G401.6 (cell line): ENCODE data around the gene MZT2A.
"Not testable (repeated sequence)": the region's sequence is repeated elsewhere in the genome, so short reads cannot be mapped to it uniquely, and the experiment has no call there.

Experiments used
- FAIRE-seq: peaks from 2 replicates; lab custom pipeline; 2012; peaks lifted over from hg19 to GRCh38; lab: Jason Lieb, UNC

The MZT2A gene

DNA sequence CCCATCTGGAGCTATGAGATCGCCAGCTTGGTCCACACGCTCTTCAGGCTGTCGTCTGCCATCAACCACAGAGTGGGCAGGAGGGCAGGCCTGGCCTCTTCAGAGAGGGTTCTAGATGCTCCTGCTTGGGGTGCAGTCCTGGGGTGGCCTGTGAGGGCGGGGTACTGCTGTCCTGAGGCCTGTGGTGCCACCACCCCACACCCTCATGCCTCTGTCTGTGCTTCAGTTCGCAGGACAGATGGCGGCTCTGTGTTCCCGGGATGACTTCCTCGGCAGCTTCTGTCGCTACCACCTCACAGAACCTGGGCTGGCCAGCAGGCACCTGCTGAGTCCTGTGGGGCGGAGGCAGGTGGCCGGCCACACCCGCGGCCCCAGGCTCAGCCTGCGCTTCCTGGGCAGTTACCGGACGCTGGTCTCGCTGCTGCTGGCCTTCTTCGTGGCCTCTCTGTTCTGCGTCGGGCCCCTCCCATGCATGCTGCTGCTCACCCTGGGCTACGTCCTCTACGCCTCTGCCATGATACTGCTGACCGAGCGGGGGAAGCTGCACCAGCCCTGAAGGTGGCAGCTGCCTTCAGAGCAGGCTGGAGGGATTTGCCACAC is 27.8 kb upstream of the MZT2A start:
- not testable (repeated sequence) for FAIRE-seq

DNA sequence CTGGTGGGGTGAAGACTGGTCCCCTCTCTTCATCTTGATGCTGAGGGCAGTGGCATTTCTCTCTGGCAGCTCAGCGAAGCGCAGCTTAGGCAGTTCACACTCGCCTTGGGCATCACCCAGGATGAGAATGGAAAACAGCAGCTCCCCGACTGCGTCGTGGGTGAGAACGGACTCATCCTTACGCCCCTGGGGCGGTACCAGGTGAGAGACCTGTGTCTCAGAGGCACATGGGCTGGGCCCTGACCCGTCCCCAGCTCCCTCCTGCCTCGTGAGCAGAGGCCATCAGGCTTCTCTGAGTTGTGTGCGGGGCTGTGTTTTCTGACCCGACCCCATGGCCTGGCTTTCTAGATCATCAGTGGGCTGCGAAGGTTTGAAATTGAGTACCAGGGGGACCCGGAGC is 27.3 kb upstream of the MZT2A start:
- FAIRE-seq, result no peak

DNA sequence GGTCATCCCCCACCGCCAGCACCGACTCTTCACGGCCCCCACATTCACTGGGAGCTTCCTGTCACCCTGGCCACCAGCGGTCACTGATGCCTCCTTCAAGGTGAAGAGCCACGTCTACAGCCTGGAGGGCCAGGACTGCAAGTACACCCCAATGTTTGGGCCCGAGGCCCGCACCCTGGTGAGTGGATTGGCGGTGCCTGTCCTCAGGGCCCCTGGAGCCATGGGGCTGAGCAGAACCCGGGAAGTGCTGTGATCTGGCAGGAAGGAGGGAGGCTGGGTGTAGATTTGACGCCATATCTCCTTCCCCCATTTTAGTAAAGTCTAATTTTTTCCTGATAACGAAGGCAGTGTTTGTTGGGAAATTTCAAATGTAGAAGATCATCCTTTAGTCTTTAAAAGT is 26.3 kb upstream of the MZT2A start:
- FAIRE-seq, result not testable (repeated sequence)

DNA sequence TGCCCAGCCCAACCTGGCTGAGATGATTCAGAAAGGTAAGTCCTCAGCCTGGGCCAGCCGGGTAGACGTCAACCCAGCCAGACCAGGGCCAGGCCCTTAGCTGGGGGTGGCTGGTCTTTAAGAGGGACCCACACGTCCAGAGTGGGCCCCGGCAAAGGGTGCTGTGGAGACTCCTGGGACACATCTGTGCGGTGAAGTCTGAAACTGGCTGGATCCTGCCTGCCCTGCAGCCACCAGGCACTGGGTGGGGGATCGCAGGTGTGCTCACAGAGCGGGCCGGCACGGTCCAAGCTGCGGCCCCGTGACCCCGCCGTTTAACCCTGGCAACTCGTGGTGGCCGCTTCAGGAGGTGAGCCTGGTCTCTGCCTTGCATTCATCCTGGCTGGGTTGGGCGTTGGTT is 25.7 kb upstream of the MZT2A start:
- not testable (repeated sequence) for FAIRE-seq

DNA sequence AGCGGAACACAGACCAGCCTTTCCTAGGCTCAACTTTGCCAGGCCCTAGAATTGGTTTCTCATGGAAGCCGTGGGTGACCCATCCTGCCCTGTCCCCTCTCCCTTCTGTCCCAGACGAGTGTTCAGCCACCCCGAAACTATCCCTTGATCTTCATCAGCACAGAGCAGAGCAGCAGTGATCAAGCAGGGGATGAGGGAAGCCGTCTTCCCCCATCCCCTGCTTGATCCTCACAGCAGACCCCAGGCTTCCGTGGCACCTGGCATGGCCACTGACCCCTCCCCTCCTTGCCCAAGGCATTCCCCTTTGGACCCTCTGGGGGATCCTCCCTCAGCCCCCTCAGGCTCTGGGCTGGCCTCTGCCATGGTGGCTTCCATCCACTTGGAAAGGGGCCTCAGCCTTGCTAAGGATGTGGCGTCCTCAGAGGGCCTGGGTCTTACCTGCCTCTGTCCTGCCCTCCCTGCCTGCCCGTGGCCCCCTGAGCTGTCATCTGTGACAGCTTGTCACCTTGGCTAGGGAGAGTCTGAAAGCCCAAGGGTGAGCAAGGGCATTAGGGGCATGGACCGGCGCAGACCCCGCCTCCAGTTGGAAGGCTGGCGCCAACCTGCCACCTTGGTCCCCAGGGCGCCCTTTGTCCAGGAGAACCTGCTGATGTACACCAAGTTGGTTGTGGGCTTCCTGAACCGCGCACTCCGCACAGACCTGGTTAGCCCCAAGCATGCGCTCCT is 25.1 kb upstream of the MZT2A start:
- no peak for FAIRE-seq

DNA sequence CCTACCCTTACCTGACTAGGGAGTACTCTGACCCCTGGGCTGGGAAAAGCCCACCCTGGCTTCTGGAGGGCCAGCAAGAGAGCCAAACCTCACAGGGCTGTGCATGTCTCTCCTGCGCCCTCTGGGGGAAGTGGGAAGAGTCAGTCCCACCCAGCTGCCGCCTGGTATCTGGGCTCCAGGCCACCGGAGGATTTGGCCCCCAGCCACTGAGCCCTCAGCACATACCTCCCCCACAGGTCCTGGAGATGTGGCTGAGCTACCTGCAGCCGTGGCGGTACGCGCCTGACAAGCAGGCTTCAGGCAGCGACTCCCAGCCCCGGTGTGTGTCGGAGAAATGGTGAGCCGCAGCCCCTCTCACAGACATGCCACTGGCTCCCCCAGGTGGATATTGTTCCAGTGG is 24.4 kb upstream of the MZT2A start:
- not testable (repeated sequence) for FAIRE-seq

DNA sequence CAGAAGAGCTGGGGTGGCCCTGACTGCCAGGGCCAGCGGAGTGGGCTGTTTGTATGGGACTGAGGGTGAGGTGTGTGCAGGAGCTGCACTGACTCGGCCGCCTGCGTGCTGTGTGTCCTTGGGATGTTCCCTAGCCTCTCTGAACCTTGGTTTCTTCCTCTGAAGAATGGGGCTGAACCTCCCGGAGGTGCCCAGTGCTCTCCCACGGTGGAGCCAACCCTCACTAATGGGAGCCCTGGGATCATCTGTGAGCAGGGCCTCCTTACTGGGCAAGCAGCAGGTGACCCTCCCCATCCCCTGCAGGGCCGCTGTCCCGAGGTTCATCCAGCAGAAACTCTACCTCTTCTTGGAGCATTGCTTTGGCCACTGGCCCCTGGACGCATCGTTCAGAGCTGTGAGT is 23.8 kb upstream of the MZT2A start:
- no peak for FAIRE-seq

DNA sequence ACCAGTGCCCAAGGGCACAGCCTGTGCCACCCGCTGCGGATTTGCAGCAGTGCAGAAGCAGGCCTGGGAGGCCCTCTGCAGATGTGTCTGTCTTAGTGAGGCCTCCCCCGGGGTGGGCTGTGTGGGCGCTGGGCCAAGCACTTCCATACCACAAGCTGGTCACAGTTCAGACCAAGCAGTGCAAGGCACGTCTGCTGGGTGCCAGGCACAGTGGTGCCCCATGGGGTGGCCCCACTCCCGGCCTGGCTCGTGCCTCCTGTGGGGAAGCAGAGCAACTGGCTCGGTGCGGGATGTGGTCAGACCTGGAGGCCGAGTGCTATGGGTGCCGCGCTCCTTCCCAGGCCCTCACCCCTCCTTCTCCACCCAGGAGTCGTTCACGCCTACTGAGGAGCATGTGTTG is 23.0 kb upstream of the MZT2A start:
- FAIRE-seq, result not testable (repeated sequence)

DNA sequence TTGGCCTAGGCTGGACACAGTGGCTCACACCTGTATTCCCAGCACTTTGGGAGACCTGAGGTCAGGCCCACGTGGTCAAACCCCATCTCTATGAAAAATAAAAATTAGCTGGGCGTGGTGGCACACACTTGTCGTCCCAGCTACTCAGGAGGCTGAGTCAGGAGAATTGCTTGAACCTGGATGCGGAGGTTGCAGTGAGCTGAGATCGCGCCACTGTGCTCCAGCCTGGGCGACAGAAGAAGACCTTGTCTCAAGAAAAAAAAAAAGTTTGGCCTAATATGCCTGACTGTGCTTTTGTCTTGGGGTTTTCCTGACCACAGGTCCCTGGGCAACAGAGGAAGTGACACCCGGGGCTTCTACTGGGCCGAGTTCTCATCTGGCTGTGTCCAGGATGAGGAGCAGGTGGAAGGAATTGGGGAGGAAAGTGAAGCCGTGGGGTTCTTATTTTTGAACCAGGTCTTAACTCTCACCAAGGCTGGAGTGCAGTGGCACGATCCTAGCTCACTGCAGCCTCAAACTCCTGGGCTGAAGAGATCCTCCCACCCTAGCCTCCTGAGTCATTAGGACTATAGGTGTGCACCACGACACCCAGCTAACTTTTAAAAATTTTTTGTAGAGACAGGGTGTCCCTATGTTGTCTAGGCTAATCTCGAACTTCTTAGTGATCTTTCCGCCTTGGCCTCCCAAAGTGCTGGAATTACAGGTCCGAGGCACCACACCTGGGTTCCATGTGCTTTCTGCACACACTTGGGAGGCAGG is 22.4 kb upstream of the MZT2A start:
- not testable (repeated sequence) for FAIRE-seq

DNA sequence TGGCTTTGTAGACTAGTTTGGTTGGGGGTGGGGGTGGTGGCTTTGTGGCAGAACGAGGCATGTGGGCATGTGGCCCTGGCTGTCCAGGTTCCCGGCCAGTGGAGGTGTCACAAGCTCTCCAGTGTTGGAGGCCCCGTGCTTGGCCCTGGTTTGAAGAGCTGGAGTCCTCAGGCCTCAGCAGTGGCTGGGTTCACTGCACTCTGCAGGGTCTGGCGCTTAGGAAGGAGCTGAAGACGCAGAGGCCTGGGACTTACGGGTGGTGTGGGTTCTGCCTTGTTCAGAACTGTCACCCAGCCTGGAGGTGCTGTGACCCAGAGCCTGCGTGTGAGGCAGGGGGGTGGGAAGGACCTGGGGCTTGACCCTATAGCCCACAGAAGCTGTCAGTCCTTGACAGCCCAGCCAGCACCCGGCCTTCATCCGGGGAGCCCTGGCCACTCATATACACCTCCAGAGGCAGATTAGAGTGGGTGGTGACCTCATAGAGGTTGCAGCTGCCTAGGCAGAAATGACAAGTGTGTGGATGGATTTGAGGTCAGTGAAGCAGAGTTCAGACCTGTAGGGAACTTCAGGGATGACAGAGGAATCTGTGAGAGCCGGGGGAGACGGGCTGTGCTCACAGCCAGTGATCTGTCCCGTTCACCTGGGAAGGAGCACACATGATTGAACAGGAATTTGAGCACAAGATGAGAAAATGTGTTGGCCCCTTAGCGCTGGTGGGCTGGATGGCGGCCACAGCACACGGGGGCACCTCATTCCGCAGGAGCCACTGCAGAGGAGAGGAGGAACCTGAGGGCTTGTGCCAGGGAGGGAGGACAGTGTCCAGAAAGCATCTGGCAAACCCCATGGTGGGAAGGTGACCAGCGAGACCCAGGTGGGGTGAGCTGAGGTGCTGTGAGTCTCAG is 20.0 kb upstream of the MZT2A start:
- FAIRE-seq, result not testable (repeated sequence)

DNA sequence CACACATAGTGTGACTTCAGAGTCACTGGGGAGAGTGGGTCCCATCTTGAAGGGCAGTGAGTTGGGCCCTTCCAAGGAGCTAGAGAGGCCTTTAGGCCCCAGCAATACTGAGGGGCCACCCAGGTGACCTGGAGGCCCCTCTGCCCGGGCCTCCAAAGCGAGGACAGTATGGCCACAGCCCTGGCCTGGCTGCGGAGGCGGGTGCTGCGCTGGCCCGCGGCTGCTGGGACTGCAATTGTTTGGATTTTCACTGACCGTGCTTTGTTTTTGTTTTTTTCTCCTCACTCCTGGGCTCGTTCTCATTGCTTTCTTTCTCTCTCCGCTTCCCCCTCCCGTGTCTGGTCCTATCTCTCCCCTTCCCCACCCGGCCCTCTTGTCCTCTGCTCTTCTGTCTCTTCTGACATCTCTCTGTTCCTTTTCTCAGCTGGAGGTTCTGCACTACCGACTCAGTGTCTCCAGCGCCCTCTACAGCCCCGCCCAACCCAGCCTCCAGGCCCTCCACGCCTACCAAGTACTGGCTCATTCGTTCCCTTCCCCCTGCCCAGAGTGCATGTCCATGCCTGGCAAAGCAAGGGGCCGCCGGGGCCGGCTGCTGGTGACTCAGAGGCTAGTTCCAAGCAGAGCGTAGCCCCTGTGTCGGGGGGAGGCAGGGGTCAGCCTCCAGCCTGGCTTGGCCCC is 19.2 kb upstream of the MZT2A start:
- FAIRE-seq, result not testable (repeated sequence)

DNA sequence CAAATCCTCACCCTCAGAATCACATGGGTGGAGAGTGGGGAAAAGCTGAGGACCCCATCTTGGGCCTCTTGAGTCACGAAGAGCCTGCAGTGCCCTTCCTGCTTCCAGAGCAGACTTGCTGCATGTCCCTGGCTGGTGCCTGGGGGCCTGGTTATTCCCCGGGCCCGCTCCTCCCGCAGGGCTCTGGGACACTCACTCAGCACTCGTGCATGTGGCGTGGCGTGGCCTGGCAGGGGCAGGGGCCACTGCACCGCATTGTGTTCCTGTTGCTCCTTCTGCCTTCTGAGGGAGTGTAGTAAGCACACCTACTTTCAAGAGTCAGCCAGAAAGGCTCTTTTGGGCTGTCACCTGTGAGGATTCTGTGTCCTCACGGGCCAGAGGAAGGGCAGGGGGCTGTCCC is 17.4 kb upstream of the MZT2A start:
- no peak for FAIRE-seq

DNA sequence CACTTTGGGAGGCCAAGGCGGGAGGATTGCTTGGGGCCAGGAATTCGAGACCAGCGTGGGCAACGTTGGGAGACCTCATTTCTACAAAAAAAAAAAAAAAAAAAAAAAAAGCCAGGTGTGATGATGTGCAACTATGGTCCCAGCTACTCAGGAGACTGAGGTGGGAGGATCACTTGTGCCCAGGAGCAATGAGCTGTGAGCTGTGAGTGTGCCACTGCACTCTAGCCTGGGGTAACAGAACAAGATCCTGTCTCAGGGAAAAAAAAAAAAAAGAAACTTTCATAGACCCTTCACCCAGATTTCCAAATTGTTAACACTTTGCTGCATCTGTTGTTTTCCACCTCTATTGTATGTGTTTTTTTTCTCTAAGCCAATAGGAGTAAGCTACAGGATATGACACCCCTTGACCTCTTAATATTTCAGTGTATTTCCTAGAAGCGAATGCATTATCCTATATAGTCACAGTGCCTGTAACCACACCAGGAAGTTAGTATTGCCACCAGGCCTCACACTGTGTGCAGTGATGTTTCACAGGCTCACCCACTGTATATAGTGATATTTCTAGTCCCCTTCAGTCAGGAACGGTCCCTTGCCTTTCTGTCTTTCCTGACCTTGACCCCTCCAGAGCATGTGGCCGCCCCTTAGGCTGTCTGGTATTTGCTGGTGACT is 12.0 kb upstream of the MZT2A start:
- not testable (repeated sequence) for FAIRE-seq

DNA sequence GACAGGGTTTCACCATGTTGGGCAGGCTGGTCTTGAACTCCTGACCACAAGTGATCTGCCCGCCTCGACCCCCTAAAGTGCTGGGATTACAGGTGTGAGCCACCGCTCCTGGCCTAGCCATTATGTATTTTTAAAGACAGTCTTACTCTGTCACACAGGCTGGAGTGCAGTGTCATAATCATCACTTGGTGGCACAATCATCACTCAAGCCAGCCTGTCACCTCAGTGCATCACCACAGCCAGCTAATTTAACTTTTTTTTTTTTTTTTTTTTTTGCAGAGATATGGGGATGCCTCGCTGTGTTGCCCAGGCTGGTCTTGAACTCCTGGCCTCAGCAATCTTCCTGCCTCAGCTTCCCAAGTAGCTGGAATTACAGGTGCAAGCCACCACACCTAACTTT is 11.4 kb upstream of the MZT2A start:
- FAIRE-seq, result not testable (repeated sequence)

DNA sequence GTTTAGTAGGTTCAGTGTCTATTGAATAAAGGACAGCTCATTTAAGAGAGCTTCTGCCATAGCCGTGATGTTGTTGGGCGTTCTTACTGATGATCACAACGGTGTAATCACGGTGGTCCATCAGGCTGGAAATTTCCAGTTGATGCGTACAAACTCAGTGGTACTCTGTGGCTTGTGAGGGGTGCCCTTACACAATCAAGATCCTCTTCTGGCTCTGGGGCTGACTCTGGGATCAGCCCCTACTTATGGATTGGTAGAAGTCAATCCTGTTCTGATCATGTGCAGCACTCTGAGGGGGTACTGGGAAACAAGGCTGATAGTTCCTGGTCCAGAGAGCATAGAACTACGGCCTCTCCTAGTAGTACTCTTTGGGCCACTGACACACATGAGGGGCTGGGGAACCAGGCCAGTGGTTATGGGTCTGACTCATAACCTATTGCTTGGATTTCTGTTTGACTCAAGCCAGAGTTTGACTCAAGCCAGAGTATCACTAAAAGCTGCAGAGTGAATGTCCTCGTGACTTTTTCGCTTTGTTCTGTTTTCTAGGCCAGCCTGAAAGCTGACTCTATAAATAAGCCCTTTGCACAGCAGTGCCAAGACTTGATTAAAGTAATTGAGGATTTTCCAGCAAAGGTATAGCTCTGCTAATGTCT is 6.2 kb upstream of the MZT2A start:
- FAIRE-seq, result not testable (repeated sequence)

DNA sequence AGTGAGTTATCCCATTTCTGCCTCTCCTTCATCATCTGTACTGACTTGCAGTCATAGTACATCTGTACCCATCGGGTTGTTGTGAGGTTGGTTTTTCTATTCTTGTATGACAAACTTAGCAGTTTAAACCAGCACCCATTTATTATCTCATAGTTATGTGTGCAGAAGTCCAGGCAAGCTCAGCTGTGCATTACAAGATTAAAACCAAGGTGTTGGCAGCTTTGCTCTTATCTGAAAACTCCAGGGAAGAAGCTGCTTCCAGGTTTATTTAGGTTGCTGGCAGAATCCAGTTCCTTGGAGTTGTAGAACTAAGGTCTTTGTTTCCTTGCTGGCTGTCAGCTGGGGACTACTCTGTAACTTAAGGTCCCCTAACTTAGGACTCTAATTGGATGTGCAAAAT is 3.3 kb upstream of the MZT2A start:
- not testable (repeated sequence) for FAIRE-seq

DNA sequence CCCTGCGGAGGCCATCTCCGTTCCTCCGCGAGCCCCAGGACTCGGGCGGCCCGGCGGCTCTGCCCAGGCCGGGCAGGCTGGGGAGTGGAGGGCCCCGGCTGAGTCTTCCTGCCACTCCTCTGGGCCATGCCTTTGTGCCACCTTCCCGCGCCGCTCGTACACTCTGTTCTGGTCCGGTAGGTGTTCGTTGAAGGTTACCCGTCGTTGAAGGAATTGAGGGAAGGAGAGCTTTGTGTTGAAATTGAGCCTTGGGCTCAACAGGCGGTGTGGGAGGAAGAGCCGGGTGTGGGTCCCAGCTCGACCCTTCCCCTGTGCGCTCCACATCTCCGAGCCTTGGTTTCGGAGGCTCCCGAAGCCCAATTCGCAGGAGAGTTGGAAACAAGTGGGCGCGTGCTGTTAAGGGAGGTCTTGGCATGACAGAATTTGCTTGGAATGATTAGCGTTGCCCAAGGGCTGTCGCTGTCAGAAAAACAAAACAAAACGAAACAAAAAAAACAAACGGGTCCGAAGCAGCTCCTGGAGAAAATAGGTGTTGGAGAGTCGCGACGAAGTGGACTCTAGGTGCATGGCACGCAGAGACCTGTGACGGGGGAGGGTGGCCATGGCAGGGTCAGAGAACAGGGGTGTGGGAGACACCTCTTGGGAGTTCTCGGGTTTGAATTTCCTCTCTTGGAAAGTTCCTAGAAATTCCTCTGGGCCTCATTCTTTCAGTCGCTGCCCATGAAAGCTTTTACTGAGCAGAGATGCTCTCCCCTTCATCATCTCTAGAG is 1.2 kb upstream of the MZT2A start:
- FAIRE-seq, result no peak

DNA sequence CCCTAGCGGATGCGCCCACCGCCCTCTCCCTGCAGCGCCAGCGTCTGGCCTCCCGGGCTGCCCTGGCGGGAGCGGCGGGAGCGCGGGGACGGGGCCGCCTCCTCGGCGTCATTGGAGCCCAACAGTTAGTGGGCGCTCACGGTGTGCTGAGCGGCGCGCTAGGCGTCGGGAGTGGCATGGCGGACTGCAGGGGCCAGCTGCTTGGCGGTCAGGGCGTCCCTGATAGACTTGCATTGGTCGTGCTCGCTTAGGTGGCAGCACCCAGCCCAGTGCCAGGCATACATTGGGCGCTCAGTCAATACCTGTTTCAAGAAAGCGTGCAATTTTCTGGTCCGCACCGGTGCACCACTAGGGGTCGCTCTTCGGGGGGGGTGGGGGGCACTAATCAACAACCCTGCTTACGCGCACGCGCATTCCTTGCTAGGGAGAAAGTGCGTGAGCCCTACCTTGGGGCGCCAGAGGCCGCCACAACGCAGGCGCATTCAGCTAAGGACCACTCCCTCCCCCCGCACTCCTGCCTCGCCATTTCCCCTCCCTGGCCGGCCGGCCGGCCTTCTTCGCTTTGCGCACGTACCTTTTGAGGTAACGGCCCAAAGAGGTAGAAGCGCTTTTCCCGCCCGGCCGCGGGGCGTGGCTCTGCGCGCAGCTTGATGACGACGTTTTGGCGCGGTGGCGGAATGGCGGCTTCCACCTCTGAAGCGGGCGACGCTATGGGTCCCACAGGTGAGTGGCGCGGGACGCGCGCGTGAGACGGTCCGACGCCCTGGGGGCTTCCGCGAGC is 411 bp upstream of the MZT2A start:
- FAIRE-seq, result peak; percentile 96

DNA sequence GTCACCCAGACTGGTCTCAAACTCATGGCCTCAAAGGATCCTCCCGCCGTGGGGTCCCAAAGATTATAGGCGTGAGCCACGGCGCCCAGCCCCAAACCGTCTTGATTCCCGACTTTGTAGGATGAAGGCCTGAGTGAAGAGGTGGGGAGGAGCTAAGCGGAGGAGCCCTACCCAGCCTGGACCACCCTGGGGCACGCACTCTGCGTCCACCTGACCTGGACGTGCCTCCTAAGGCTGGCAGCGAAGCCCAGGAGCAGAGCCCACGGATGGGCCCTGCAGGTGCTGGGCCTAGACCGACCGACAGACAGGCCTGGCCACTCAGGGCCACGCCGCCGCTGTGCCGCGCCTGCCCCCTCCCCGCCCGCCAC is 744 bp downstream of the MZT2A start:
- FAIRE-seq, result not testable (repeated sequence)
